ENCODE measurements around the gene AP2A2. TPM values are rescaled to one million over a fixed set of nuclear protein-coding genes. Genes with fewer than 3 reads are reported as not detected.

The AP2A2 gene
- total RNA-seq, 6 experiments from 2014 or later: 65.4 to 73.4 (median 70.9) TPM

DNA sequence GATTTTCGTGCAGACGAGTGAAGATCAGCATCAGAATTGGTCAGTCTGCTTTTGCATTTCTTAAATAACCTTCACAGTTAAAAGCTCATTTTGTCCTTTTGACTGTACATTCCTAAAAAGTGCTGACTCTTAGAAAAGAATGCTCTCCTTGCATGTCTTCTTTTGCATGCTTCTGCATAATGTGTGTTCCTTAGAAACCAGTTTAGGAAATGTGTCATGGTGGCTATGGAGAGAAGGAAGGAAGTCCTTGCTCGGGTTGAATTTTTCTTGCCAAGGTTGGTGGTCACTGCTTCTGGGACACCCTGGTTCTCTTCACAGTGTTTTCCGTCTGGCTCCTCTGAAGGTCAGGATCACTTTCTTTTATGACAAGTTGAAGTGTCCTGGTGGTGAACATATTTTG, 6.8 kb downstream of the AP2A2 start:
- Mint-ChIP-seq H3K4me1 (ENCODE audit: low read depth) (peaks cover 39% of the 10 kb centered on the region), H3K9me3 (no peaks in the 10 kb centered on the region), H3K27ac (peak overlapping the region; percentile 51), H3K27me3 (ENCODE audit: insufficient read depth) (no peaks in the 10 kb centered on the region), H3K36me3 (ENCODE audit: low read depth) (0 out of 2 replicates have a peak, but pooled peaks cover under 1% of the 10 kb centered on the region), H3K4me3 (no peak overlapping the region)
- TF ChIP-seq, protein P1, sequence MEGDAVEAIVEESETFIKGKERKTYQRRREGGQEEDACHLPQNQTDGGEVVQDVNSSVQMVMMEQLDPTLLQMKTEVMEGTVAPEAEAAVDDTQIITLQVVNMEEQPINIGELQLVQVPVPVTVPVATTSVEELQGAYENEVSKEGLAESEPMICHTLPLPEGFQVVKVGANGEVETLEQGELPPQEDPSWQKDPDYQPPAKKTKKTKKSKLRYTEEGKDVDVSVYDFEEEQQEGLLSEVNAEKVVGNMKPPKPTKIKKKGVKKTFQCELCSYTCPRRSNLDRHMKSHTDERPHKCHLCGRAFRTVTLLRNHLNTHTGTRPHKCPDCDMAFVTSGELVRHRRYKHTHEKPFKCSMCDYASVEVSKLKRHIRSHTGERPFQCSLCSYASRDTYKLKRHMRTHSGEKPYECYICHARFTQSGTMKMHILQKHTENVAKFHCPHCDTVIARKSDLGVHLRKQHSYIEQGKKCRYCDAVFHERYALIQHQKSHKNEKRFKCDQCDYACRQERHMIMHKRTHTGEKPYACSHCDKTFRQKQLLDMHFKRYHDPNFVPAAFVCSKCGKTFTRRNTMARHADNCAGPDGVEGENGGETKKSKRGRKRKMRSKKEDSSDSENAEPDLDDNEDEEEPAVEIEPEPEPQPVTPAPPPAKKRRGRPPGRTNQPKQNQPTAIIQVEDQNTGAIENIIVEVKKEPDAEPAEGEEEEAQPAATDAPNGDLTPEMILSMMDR (IDR thresholded peaks at IDR 0.05): no peak
- DNase-seq: no peak

- Mint-ChIP-seq H3K36me3 (ENCODE audit: low read depth) (no peaks in the 10 kb centered on the region), H3K9me3 (no peaks in the 10 kb centered on the region), H3K4me3 (no peak overlapping the region), H3K27ac (peak overlapping the region; percentile 44), H3K27me3 (ENCODE audit: insufficient read depth) (no peaks in the 10 kb centered on the region), H3K4me1 (ENCODE audit: low read depth) (peaks cover 36% of the 10 kb centered on the region)
- TF ChIP-seq, protein P1 (IDR thresholded peaks at IDR 0.05): no peak
- DNase-seq: no peak
Measured at GRCh38 chr11:933142-933851, 7.6 kb downstream of the AP2A2 start.

DNA sequence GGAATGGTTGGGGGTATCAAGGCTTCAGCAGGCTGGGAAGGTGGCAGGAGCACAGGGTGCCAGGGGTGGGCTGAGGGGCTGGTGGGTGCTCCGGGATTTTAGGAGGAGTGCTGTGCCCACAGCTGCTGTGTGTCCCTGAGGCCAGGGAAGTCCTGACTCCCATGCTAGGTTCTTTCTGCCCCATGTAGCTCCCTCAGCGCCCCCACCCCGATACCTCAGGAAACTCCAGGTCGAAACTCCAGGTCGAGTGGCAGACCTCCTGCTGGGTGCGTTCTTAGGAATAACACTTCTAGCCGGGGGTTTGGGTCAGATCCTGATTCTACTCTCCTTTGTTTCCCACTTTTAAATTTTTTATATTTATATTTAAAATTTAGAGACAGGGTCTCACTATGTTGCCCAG, 8.3 kb downstream of the AP2A2 start:
- peak overlapping the region; percentile 44; the same call in 1 of the 2 replicates for H3K27ac Mint-ChIP-seq
- H3K4me3 Mint-ChIP-seq: no peak overlapping the region
- no peak for DNase-seq
- H3K36me3 Mint-ChIP-seq (ENCODE audit: low read depth): no peaks in the 10 kb centered on the region
- H3K4me1 Mint-ChIP-seq (ENCODE audit: low read depth): peaks cover 29% of the 10 kb centered on the region
- no peaks in the 10 kb centered on the region for H3K27me3 Mint-ChIP-seq (ENCODE audit: insufficient read depth)
- no peaks in the 10 kb centered on the region for H3K9me3 Mint-ChIP-seq
- TF ChIP-seq, protein P1 (IDR thresholded peaks at IDR 0.05): no peak

DNA sequence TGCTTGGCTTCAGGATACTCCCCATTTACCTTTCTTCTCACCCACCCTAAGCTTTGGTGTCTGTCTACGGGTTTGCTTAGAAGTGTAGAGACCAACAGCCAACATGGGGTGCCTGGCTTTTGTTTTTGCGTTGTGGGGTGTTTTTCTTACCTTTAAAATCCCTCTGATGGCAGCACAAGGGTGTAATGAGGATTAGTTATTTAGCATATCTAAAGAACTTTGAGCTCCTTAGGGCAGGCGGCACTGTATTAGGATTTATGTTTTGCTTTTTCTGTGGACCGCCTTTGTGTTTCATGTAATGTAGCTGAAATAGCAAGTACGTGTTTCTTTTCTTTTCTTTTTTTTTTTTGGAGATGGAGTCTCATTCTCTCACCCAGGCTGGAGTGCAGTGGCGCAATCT, 8.9 kb downstream of the AP2A2 start:
- TF ChIP-seq, protein P1 (IDR thresholded peaks at IDR 0.05): no peak
- no peaks in the 10 kb centered on the region for H3K27me3 Mint-ChIP-seq (ENCODE audit: insufficient read depth)
- H3K36me3 Mint-ChIP-seq (ENCODE audit: low read depth): no peaks in the 10 kb centered on the region
- no peak overlapping the region for H3K27ac Mint-ChIP-seq
- DNase-seq: no peak
- H3K4me1 Mint-ChIP-seq (ENCODE audit: low read depth): peaks cover 28% of the 10 kb centered on the region
- no peaks in the 10 kb centered on the region for H3K9me3 Mint-ChIP-seq
- no peak overlapping the region for H3K4me3 Mint-ChIP-seq

DNA sequence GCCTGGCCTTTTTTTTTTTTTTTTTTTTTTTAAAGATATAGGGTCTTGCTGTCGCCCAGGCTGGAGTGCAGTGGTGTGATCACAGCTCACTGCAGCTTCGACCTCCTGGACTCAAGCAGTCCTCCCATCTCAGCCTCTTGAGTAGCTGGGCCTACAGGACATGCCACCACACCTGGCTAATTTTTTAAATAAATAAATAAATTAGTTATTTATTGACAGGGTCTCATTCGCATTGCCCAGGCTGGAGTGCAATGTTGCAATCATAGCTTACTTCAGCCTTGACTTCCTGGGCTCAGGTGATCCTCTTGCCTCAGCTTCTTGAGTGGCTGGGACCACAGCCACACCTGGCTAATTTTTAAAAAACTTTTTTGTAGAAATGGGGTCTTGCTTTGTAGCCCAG, 10.5 kb downstream of the AP2A2 start:
- Mint-ChIP-seq H3K27ac (no peak overlapping the region), H3K27me3 (ENCODE audit: insufficient read depth) (no peaks in the 10 kb centered on the region), H3K36me3 (ENCODE audit: low read depth) (no peaks in the 10 kb centered on the region), H3K4me3 (no peak overlapping the region), H3K4me1 (ENCODE audit: low read depth) (peaks cover 33% of the 10 kb centered on the region), H3K9me3 (no peaks in the 10 kb centered on the region)
- TF ChIP-seq, protein P1 (IDR thresholded peaks at IDR 0.05): no peak
- no peak for DNase-seq

All from HFFc6 (cell line).